HepG2 (cell line): Measurements from ENCODE around the gene TRIM69. TPM values are rescaled to one million over a fixed set of nuclear protein-coding genes. Genes with fewer than 3 reads are reported as not detected.

Experiments
- ATAC-seq: fragments of 200-7000 bp; cut with Tn5 transposase; 3 replicates; pipeline ENCODE4 v1.9.1; 2020; ENCODE audit warnings: mild to moderate bottlenecking, moderate library complexity
- BruUV-seq: library from RNA; stranded (reverse); fragments of 400-500 nt; replicated peaks from 2 replicates; lab custom pipeline; 2021; lab: Mats Ljungman, UMichigan
- CTCF ChIA-PET: fragments of 300-600 bp; formaldehyde crosslinking; extraction: SDS; loops from one replicate; lab custom pipeline; 2021; ENCODE audit warnings: low total read pairs, inconsistent platforms, low intra/inter-chr PET ratio; lab: Yijun Ruan, JAX
- POLR2A ChIA-PET: fragments of 350-600 bp; sonication (Branson Sonifier 250); formaldehyde crosslinking; loops from one replicate; lab custom pipeline; 2020; ENCODE audit warnings: antibody characterized with exemption, inconsistent platforms; lab: Yijun Ruan, JAX
- DNase-seq: peaks from one replicate; pipeline ENCODE4 v3.0.0-alpha.2; 2015; ENCODE audit warnings: low spot score
- FAIRE-seq: peaks from 3 replicates; lab custom pipeline; 2011; peaks lifted over from hg19 to GRCh38; lab: Jason Lieb, UNC
- H2AFZ ChIP-seq: one replicate; pipeline ENCODE4 v1.6.1; 2011; ENCODE audit warnings: low read length, inconsistent platforms
- H3K27ac ChIP-seq: fragments of 300-600 bp; 3 replicates; pipeline ENCODE4 v1.8.0; 2011; ENCODE audit warnings: mixed run types, mild to moderate bottlenecking, mixed read lengths, low read length, inconsistent platforms; ENCODE audit not compliant: insufficient read depth; ENCODE audit errors: extremely low read length
- H3K27me3 ChIP-seq, 2 experiments: fragments of 200-600 bp in 1 of 2; 2 replicates in 1 of 2; 3 replicates in 1 of 2; pipeline versions ENCODE4 v1.6.0 to v1.8.0; 2011; ENCODE audit warnings: low read length in 2 of 2, mild to moderate bottlenecking in 2 of 2, moderate library complexity in 2 of 2, inconsistent platforms in 1 of 2; ENCODE audit not compliant: insufficient read depth in 2 of 2, control insufficient read depth in 1 of 2
- H3K36me3 ChIP-seq, 2 experiments: fragments of 200-600 bp in 1 of 2; replicated peaks in 1 of 2; 2 replicates in 1 of 2; 3 replicates in 1 of 2; pipeline versions ENCODE4 v1.5.1 to v1.8.0; 2011; ENCODE audit warnings: low read length in 2 of 2, inconsistent platforms in 1 of 2; ENCODE audit not compliant: insufficient read depth in 2 of 2, control insufficient read depth in 1 of 2
- H3K4me1 ChIP-seq: 2 replicates; pipeline ENCODE4 v1.5.1; 2012; ENCODE audit warnings: low read length, inconsistent platforms; ENCODE audit not compliant: insufficient read depth
- H3K4me2 ChIP-seq: 2 replicates; pipeline ENCODE4 v1.6.0; 2011; ENCODE audit warnings: low read depth, low read length, inconsistent platforms
- H3K4me3 ChIP-seq, 3 experiments: fragments of 200-600 bp in 1 of 3; sonication (generic), shearing (Covaris generic) in 1 of 3; replicated peaks in 1 of 3; 2 replicates each; pipeline ENCODE4 v1.5.1; 2011 to 2016; ENCODE audit warnings: low read length in 3 of 3, inconsistent platforms in 2 of 3, low read depth in 2 of 3, mild to moderate bottlenecking in 2 of 3, control low read depth in 1 of 3, mixed read lengths in 1 of 3; ENCODE audit not compliant: insufficient read depth in 1 of 3
- H3K79me2 ChIP-seq: one replicate; pipeline ENCODE4 v1.6.1; 2011; ENCODE audit warnings: low read length, inconsistent platforms; ENCODE audit not compliant: insufficient read depth
- H3K9ac ChIP-seq: 2 replicates; pipeline ENCODE4 v1.6.0; 2011; ENCODE audit warnings: mild to moderate bottlenecking, low read depth, low read length, inconsistent platforms; ENCODE audit not compliant: insufficient read depth
- H3K9me3 ChIP-seq: 2 replicates; pipeline ENCODE4 v1.5.1; 2012; ENCODE audit warnings: mild to moderate bottlenecking, low read length
- H4K20me1 ChIP-seq: 2 replicates; pipeline ENCODE4 v1.6.0; 2011; ENCODE audit warnings: inconsistent platforms, mild to moderate bottlenecking, low read length, moderate library complexity; ENCODE audit not compliant: insufficient read depth
- CAMTA2 ChIP-seq: sonication (generic); formaldehyde crosslinking; IDR thresholded peaks from 2 replicates; pipeline ENCODE4 v1.4.0; 2020; ENCODE audit warnings: mild to moderate bottlenecking, missing genetic modification reagents, borderline replicate concordance
- DDIT3 ChIP-seq: sonication (generic); formaldehyde crosslinking; IDR thresholded peaks from 2 replicates; pipeline ENCODE4 v1.4.0; 2020; ENCODE audit warnings: mild to moderate bottlenecking, missing genetic modification reagents
- DNMT1 ChIP-seq: sonication (generic); formaldehyde crosslinking; IDR thresholded peaks from 2 replicates; pipeline ENCODE4 v1.5.1; 2020; ENCODE audit warnings: mild to moderate bottlenecking, missing genetic modification reagents
- DR1 ChIP-seq: sonication (generic); formaldehyde crosslinking; IDR thresholded peaks from 2 replicates; pipeline ENCODE4 v1.8.0; 2021; ENCODE audit warnings: mild to moderate bottlenecking, missing genetic modification reagents, inconsistent platforms
- EZH2 ChIP-seq: conservative IDR thresholded peaks from 2 replicates; pipeline ENCODE4 v1.6.1; 2012; ENCODE audit warnings: mild to moderate bottlenecking, low read depth, low read length, moderate library complexity
- GLI4 ChIP-seq: sonication (generic); formaldehyde crosslinking; IDR thresholded peaks from 2 replicates; pipeline ENCODE4 v1.5.1; 2020; ENCODE audit warnings: missing genetic modification reagents, mild to moderate bottlenecking, moderate library complexity, borderline replicate concordance
- HMG20B ChIP-seq: conservative IDR thresholded peaks from 2 replicates; pipeline ENCODE4 v1.6.1; 2016; ENCODE audit warnings: missing genetic modification reagents, missing compliant biosample characterization
- HMGXB4 ChIP-seq, 2 experiments: sonication (generic) in 1 of 2; formaldehyde crosslinking in 1 of 2; IDR thresholded peaks; 2 replicates each; pipeline versions ENCODE4 v1.4.0 to v1.6.1; 2018 to 2020; ENCODE audit warnings: missing genetic modification reagents in 2 of 2, borderline replicate concordance in 1 of 2, low read depth in 1 of 2, mild to moderate bottlenecking in 1 of 2, missing biosample characterization in 1 of 2
- JDP2 ChIP-seq: sonication (generic); formaldehyde crosslinking; IDR thresholded peaks from 2 replicates; pipeline ENCODE4 v1.8.1; 2022; ENCODE audit warnings: missing genetic modification reagents, borderline replicate concordance
- SRSF4 ChIP-seq: fragments of 200-400 bp; formaldehyde crosslinking; IDR thresholded peaks from one replicate; pipeline ENCODE4 v1.6.1; 2018; ENCODE audit warnings: mild to moderate bottlenecking, low read depth, low read length, moderate library complexity; ENCODE audit not compliant: poor library complexity, severe bottlenecking
- SUZ12 ChIP-seq: fragments of 150-350 bp; IDR thresholded peaks from 2 replicates; pipeline ENCODE4 v1.6.1; 2014; ENCODE audit warnings: low read depth, low read length
- ZNF572 ChIP-seq: sonication (generic); formaldehyde crosslinking; IDR thresholded peaks from 2 replicates; pipeline ENCODE4 v1.5.1; 2020; ENCODE audit warnings: mild to moderate bottlenecking, missing genetic modification reagents
- ZNF720 ChIP-seq: sonication (generic); formaldehyde crosslinking; IDR thresholded peaks from 2 replicates; pipeline ENCODE4 v1.4.0; 2020; ENCODE audit warnings: missing genetic modification reagents
- WGBS: methylation state at CpG from one replicate; pipeline ENCODE4 v1.1.6; 2017; ENCODE audit warnings: low lambda C conversion rate; 5-methylcytosine and 5-hydroxymethylcytosine counted together
- in situ Hi-C: cut with HindIII; loops from 2 replicates; pipeline ENCODE4 v1.10.0; 2017; ENCODE audit warnings: low pct_unique_long_range_greater_than_20kb; ENCODE audit not compliant: extremely low pct_ligation_motif_present
- intact Hi-C: fragments of 100-400 bp; cut with micrococcal nuclease; formaldehyde crosslinking; loops from one replicate; pipeline ENCODE4 v1.10.0; 2022; ENCODE audit not compliant: unreplicated experiment
- polyA plus RNA-seq, 8 experiments: library from polyadenylated mRNA; depleted of rRNA in 3 of 8; stranded (reverse) in 7 of 8; unstranded in 1 of 8; fragments of >200 nt; fragmentation: Illumina TruSeq in 4 of 8; extraction: Trizol in 4 of 8; gene quantifications; 2 replicates each; pipeline versions ENCODE4 v1.2.1 to v1.2.3, GENCODE V29; 2011 to 2016; ENCODE audit warnings: low read depth in 4 of 8, missing spikeins in 1 of 8, mixed read lengths in 1 of 8; ENCODE audit not compliant: insufficient read depth in 1 of 8
- total RNA-seq, 5 experiments: library from RNA; depleted of rRNA; stranded (reverse); fragments of >200 nt; fragmentation: Illumina TruSeq; extraction: Trizol; gene quantifications; 2 replicates each; pipeline ENCODE4 v1.2.3, GENCODE V29; 2016; ENCODE audit warnings: low read depth in 1 of 5

Gene TRIM69
- total and polyA plus RNA-seq, 2 of the 13 experiments (the other 11 are each of a cell fraction or from before 2014, with no cell fraction given): 2.6 to 3.2 TPM

GRCh38 chr15:44788748-44789147 lies 52.4 kb downstream of the TRIM69 start:
- CTCF ChIA-PET: no interaction called here
- DNase-seq (no peak), ATAC-seq (no peak), FAIRE-seq (no peak)
- no peak overlapping the region for H2AFZ ChIP-seq
- intact Hi-C loops: no loop called here
- H3K79me2 ChIP-seq: no peaks in the 10 kb centered on the region
- no peak overlapping the region for H3K27ac ChIP-seq
- no peaks in the 10 kb centered on the region for H3K9me3 ChIP-seq
- no peak overlapping the region for H3K4me2 ChIP-seq
- no peak overlapping the region for H3K4me3 ChIP-seq
- H3K36me3 ChIP-seq: no peaks in the 10 kb centered on the region
- H4K20me1 ChIP-seq: no peaks in the 10 kb centered on the region
- no TSS peak for BruUV-seq
- peaks cover 6% of the 10 kb centered on the region; the same call in 1 of the 2 replicates for H3K4me1 ChIP-seq
- POLR2A ChIA-PET: no interaction called here
- H3K27me3 ChIP-seq: no peaks in the 10 kb centered on the region; a peak in 1 of 5 replicates
- WGBS: 44% methylated on average over 8 of the region's 8 CpGs
- in situ Hi-C loops: no loop called here
- H3K9ac ChIP-seq: no peak overlapping the region
- TF ChIP-seq SUZ12: no peak
- no peak for TF ChIP-seq DNMT1
- no peak for TF ChIP-seq SRSF4
- no peak for TF ChIP-seq JDP2
- no peak for TF ChIP-seq EZH2
- no peak for TF ChIP-seq CAMTA2
- no peak for TF ChIP-seq ZNF572 (CRISPR knock-in tag)
- TF ChIP-seq DR1 (CRISPR knock-in tag): no peak
- no peak for TF ChIP-seq HMG20B (CRISPR knock-in tag)
- TF ChIP-seq DDIT3 (CRISPR knock-in tag): no peak
- no peak for TF ChIP-seq HMGXB4 (CRISPR knock-in tag; IDR thresholded peaks at IDR 0.05; ENCODE audit: borderline replicate concordance in 1 of 2, low read depth in 1 of 2)
- TF ChIP-seq ZNF720 (CRISPR knock-in tag): no peak
- TF ChIP-seq GLI4 (CRISPR knock-in tag): no peak
